Measurements from ENCODE around the gene PCK2. TPM values are rescaled to one million over a fixed set of nuclear protein-coding genes. Genes with fewer than 3 reads are reported as not detected.

The PCK2 gene
- total RNA-seq, 4 donors from 2014 or later: 9.1 to 20.7 (median 12.5) TPM

DNA sequence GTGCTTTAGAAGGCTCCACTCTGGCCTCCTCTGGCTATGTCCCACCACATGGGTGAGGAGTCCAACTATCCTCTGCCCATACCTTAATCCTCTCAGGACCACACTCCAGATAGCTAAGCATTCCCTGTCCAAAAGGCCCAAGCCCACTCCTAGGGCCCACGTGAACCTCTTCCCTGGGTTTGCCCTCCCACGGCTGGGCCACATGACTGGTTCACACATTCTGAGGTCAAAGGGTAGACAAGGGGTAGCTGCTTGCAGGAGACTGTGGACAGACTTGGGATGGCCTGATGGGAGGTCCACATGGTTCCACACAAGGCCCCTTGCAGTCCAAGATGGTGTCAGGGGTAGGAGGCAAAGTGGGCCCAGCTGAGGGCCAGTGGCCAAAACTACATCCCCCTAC, 6.0 kb upstream of the PCK2 start:
- Histone ChIP-seq H3K36me3 (no peaks in the 10 kb centered on the region), H3K9me3 (no peaks in the 10 kb centered on the region), H3K4me1 (peaks cover 1 to 6% (median 3%) of the 10 kb centered on the region in 4 donors), H3K27ac (replicated peaks in 1 of 4) (no peak overlapping the region), H3K27me3 (no peaks in the 10 kb centered on the region), H3K4me3 (no peak overlapping the region)
- TF ChIP-seq, protein P1, sequence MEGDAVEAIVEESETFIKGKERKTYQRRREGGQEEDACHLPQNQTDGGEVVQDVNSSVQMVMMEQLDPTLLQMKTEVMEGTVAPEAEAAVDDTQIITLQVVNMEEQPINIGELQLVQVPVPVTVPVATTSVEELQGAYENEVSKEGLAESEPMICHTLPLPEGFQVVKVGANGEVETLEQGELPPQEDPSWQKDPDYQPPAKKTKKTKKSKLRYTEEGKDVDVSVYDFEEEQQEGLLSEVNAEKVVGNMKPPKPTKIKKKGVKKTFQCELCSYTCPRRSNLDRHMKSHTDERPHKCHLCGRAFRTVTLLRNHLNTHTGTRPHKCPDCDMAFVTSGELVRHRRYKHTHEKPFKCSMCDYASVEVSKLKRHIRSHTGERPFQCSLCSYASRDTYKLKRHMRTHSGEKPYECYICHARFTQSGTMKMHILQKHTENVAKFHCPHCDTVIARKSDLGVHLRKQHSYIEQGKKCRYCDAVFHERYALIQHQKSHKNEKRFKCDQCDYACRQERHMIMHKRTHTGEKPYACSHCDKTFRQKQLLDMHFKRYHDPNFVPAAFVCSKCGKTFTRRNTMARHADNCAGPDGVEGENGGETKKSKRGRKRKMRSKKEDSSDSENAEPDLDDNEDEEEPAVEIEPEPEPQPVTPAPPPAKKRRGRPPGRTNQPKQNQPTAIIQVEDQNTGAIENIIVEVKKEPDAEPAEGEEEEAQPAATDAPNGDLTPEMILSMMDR (IDR thresholded peaks at IDR 0.05): no peak
- TF ChIP-seq POLR2A (IDR thresholded peaks at IDR 0.05; ENCODE audit: low read depth) (no peak), EP300 (IDR thresholded peaks at IDR 0.05) (no peak), POLR2AphosphoS5 (IDR thresholded peaks at IDR 0.05) (no peak)
- DNase-seq (ENCODE audit: extremely low spot score): no peak
- WGBS: 83% methylated on average over 2 of the region's 2 CpGs
- intact Hi-C loops (cut with DNase I): no loop called here

DNA sequence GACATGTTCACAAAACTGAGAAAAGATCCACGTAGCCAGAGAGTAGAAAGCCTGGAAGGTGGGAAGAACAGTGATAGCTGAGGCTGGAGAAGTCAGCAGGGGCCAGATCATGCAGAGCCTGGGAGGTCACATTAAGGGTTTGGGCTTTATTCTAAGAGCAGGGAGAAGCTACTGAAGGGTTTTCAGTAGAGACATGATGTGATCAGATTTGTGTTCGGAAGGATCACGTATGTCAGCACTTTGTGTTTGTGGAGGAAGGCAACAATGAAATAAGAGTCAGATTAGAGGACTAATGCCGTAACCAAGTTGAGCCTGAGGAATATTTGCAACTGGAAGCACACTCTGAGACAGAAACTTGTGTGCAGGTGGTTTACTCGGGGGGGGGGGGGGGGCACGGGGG, 4.2 kb upstream of the PCK2 start:
- no peak overlapping the region for H3K27ac ChIP-seq (replicated peaks in 1 of 4)
- H3K9me3 ChIP-seq: no peaks in the 10 kb centered on the region
- 92% methylated on average over 6 of the region's 6 CpGs for WGBS
- TF ChIP-seq POLR2A (IDR thresholded peaks at IDR 0.05; ENCODE audit: low read depth) (no peak), POLR2AphosphoS5 (IDR thresholded peaks at IDR 0.05) (no peak), EP300 (IDR thresholded peaks at IDR 0.05) (no peak)
- TF ChIP-seq, protein P1 (IDR thresholded peaks at IDR 0.05): no peak
- no peaks in the 10 kb centered on the region for H3K27me3 ChIP-seq
- no peak for DNase-seq (ENCODE audit: extremely low spot score)
- H3K4me3 ChIP-seq: no peak overlapping the region
- no peaks in the 10 kb centered on the region for H3K36me3 ChIP-seq
- peaks cover 11 to 18% (median 16%) of the 10 kb centered on the region in 4 donors for H3K4me1 ChIP-seq
- intact Hi-C loops (cut with DNase I): loop anchor here (2.0 kb wide), 2 partner anchors 31 to 75 kb away; no protein-coding TSS in a partner anchor

DNA sequence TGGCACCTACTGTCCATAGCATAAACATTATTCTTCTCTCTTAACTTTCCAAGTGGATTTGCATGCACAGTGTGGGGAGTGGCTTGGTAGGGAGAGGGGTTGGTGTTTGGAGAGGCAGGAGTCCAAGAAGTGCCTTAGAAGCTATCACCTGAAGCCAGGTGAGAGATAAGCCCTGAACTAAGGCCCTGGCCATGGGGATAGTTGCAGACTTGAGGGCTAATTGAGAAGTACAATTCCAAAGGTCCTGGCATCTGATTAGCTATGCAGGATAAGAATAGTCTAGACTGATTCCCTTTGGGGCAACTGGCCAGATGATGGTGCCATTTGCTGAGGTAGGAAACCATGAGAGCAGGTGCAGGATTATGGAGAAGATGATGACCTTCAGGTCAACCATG, 2.0 kb upstream of the PCK2 start:
- no peaks in the 10 kb centered on the region for H3K9me3 ChIP-seq
- H3K36me3 ChIP-seq: no peaks in the 10 kb centered on the region
- TF ChIP-seq POLR2A (IDR thresholded peaks at IDR 0.05; ENCODE audit: low read depth) (no peak), EP300 (IDR thresholded peaks at IDR 0.05) (no peak), POLR2AphosphoS5 (IDR thresholded peaks at IDR 0.05) (no peak)
- TF ChIP-seq, protein P1 (IDR thresholded peaks at IDR 0.05): no peak
- intact Hi-C loops (cut with DNase I): no loop called here
- H3K4me1 ChIP-seq: peaks cover 20 to 29% (median 25%) of the 10 kb centered on the region in 4 donors
- no peak for DNase-seq (ENCODE audit: extremely low spot score)
- no peak overlapping the region for H3K4me3 ChIP-seq
- no peaks in the 10 kb centered on the region for H3K27me3 ChIP-seq
- H3K27ac ChIP-seq (replicated peaks in 1 of 4): no peak overlapping the region

DNA sequence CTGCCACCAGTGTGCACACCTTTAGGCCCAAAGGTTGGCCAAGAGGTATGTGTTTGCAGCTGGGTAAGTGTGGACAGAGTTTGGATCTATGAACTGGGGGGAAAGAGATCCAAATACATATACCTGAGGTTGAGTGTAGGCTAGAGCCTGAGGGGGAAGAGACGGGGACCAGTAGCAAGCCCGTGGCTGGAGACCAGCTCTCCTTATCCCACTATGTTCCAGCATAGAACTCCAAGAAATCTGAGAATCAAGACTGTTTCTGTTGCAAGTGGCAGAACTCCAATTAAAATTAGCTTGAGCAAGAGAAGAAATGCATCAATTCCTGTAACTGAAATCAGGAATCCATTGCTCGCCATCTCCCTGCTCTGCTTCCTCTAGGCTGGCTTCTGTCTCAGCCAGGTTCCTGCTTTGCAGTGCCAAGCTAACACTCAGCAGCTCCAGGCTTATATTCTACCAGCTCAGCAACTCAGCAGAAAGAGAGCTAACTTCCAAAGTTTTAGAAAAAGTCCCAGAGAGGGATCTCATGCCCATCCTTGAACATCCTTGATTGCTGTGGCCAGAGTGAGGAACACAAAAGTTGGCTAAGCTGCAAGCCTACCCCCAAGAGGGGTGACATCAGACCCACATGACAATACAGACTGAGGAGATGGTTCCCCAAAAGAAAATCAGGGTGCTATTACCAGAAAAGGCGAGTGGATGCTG, 1.5 kb upstream of the PCK2 start:
- Histone ChIP-seq H3K4me1 (peaks cover 20 to 29% (median 25%) of the 10 kb centered on the region in 4 donors), H3K27me3 (no peaks in the 10 kb centered on the region), H3K4me3 (no peak overlapping the region), H3K9me3 (no peaks in the 10 kb centered on the region), H3K36me3 (no peaks in the 10 kb centered on the region), H3K27ac (replicated peaks in 1 of 4) (peak overlapping the region; percentile 94 to 96 (median 95))
- intact Hi-C loops (cut with DNase I): no loop called here
- WGBS: 95% methylated on average over 4 of the region's 4 CpGs
- TF ChIP-seq POLR2A (IDR thresholded peaks at IDR 0.05; ENCODE audit: low read depth): no peak
- TF ChIP-seq POLR2AphosphoS5 (IDR thresholded peaks at IDR 0.05): no peak
- TF ChIP-seq EP300 (IDR thresholded peaks at IDR 0.05): no peak
- TF ChIP-seq, protein P1 (IDR thresholded peaks at IDR 0.05): no peak
- no peak for DNase-seq (ENCODE audit: extremely low spot score)
